Measurements from ENCODE around the gene ACAP2.

DNA sequence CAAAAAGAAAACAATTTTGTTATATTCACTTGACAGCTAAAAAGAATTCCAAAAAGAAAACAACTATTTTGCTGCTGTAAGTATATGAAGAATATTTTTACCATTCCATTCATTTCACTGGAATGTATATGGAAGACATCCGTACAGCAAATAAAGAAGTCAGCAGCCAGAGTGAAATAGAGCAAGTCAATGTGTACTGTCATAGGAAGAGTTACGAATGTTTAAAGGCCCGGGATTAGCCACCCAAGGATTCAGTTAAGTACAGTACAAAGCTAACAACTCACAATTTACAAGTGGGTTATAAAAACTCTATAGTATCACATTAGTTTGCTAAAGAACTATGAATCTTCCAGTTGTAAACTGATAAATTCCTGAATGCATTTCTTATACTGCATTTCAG, 157.4 kb downstream of the ACAP2 start:
- TF ChIP-seq POLR2A (IDR thresholded peaks at IDR 0.05): no peak
- TF ChIP-seq, protein P1, sequence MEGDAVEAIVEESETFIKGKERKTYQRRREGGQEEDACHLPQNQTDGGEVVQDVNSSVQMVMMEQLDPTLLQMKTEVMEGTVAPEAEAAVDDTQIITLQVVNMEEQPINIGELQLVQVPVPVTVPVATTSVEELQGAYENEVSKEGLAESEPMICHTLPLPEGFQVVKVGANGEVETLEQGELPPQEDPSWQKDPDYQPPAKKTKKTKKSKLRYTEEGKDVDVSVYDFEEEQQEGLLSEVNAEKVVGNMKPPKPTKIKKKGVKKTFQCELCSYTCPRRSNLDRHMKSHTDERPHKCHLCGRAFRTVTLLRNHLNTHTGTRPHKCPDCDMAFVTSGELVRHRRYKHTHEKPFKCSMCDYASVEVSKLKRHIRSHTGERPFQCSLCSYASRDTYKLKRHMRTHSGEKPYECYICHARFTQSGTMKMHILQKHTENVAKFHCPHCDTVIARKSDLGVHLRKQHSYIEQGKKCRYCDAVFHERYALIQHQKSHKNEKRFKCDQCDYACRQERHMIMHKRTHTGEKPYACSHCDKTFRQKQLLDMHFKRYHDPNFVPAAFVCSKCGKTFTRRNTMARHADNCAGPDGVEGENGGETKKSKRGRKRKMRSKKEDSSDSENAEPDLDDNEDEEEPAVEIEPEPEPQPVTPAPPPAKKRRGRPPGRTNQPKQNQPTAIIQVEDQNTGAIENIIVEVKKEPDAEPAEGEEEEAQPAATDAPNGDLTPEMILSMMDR (IDR thresholded peaks at IDR 0.05 in 4 of 5, conservative IDR thresholded peaks at IDR 0.05 in 1 of 5): no peak
